GM23338 (cell line): ENCODE results near the gene BTK. TPM values are rescaled to one million over a fixed set of nuclear protein-coding genes. Genes with fewer than 3 reads are reported as not detected.

Experiments used
- ATAC-seq: fragments of 200-7000 bp; cut with Tn5 transposase; 3 replicates; pipeline ENCODE4 v1.9.1; 2020
- DNase-seq: peaks from one replicate; pipeline ENCODE4 v3.0.0-alpha.2; 2015; ENCODE audit warnings: low spot score
- H2AFZ ChIP-seq: fragments of 200-600 bp; sonication (generic); 2 replicates; pipeline ENCODE4 v1.8.0; 2016; ENCODE audit warnings: antibody characterized with exemption, mild to moderate bottlenecking, moderate library complexity
- H3F3A ChIP-seq: fragments of 200-600 bp; sonication (generic); replicated peaks from 2 replicates; pipeline ENCODE4 v1.8.0; 2017; ENCODE audit warnings: antibody characterized with exemption, mixed run types, low read depth
- H3K27ac ChIP-seq: fragments of 200-600 bp; sonication (generic); 2 replicates; pipeline ENCODE4 v1.6.1; 2016; ENCODE audit warnings: low read depth
- H3K27me3 ChIP-seq: fragments of 200-600 bp; sonication (generic); 2 replicates; pipeline ENCODE4 v1.8.0; 2016; ENCODE audit warnings: mild to moderate bottlenecking, mixed run types, moderate library complexity; ENCODE audit not compliant: insufficient read depth
- H3K36me3 ChIP-seq: fragments of 200-600 bp; sonication (generic); 2 replicates; pipeline ENCODE4 v1.8.0; 2016; ENCODE audit warnings: mild to moderate bottlenecking; ENCODE audit not compliant: insufficient read depth
- H3K4me1 ChIP-seq: fragments of 200-600 bp; sonication (generic); 2 replicates; pipeline ENCODE4 v1.8.0; 2016; ENCODE audit warnings: mild to moderate bottlenecking, moderate library complexity; ENCODE audit not compliant: insufficient read depth
- H3K4me2 ChIP-seq: fragments of 200-600 bp; sonication (generic); 2 replicates; pipeline ENCODE4 v1.7.1; 2017; ENCODE audit warnings: mixed run types
- H3K4me3 ChIP-seq: fragments of 200-600 bp; sonication (generic); 2 replicates; pipeline ENCODE4 v1.6.1; 2016; ENCODE audit warnings: mixed run types
- H3K79me2 ChIP-seq: fragments of 200-600 bp; sonication (generic); replicated peaks from 2 replicates; pipeline ENCODE4 v1.8.0; 2017; ENCODE audit warnings: mild to moderate bottlenecking; ENCODE audit not compliant: insufficient read depth
- H3K9me2 ChIP-seq: fragments of 200-600 bp; sonication (generic); 2 replicates; pipeline ENCODE4 v1.8.0; 2017; ENCODE audit not compliant: insufficient read depth
- H4K20me1 ChIP-seq: fragments of 200-600 bp; sonication (generic); replicated peaks from 2 replicates; pipeline ENCODE4 v1.8.0; 2017; ENCODE audit warnings: mild to moderate bottlenecking; ENCODE audit not compliant: insufficient read depth
- H3K27ac Mint-ChIP-seq: 2 replicates; pipeline ENCODE4 v1.8.0; 2020; ENCODE audit warnings: inconsistent platforms, mild to moderate bottlenecking, moderate library complexity, mixed read lengths
- H3K27me3 Mint-ChIP-seq: 3 replicates; pipeline ENCODE4 v1.8.0; 2022; ENCODE audit warnings: low read depth, mild to moderate bottlenecking, moderate library complexity, mixed read lengths, inconsistent platforms; ENCODE audit not compliant: insufficient read depth, poor library complexity
- H3K36me3 Mint-ChIP-seq: 3 replicates; pipeline ENCODE4 v1.8.0; 2021; ENCODE audit warnings: low read depth, mild to moderate bottlenecking, inconsistent platforms, moderate library complexity, mixed read lengths
- H3K4me1 Mint-ChIP-seq: 3 replicates; pipeline ENCODE4 v1.8.0; 2020; ENCODE audit warnings: mild to moderate bottlenecking, inconsistent platforms, mixed read lengths
- H3K4me3 Mint-ChIP-seq: 3 replicates; pipeline ENCODE4 v1.8.0; 2021; ENCODE audit warnings: moderate library complexity, mild to moderate bottlenecking, inconsistent platforms, mixed read lengths
- H3K9me3 Mint-ChIP-seq: 3 replicates; pipeline ENCODE4 v1.8.0; 2020; ENCODE audit warnings: moderate library complexity, mild to moderate bottlenecking, inconsistent platforms, mixed read lengths
- CREB1 ChIP-seq: fragments of 250-450 bp; sonication (Bioruptor Pico); IDR thresholded peaks from 2 replicates; pipeline ENCODE4 v1.5.0; 2020; ENCODE audit warnings: low read depth, mild to moderate bottlenecking, moderate library complexity
- CTCF ChIP-seq, 2 experiments: fragments of 200-600 bp in 1 of 2; sonication (generic) in 1 of 2; conservative IDR thresholded peaks; 2 replicates each; pipeline versions ENCODE4 v1.5.1 to v1.6.1; 2016 to 2017; ENCODE audit warnings: antibody characterized with exemption in 2 of 2, low read depth in 2 of 2, mild to moderate bottlenecking in 2 of 2, moderate library complexity in 1 of 2
- ETS1 ChIP-seq: IDR thresholded peaks from 2 replicates; pipeline ENCODE4 v1.6.1; 2016; ENCODE audit warnings: antibody characterized with exemption
- EZH2 ChIP-seq: fragments of 200-600 bp; sonication (generic); IDR thresholded peaks from one replicate; pipeline ENCODE4 v1.8.0; 2017; ENCODE audit warnings: antibody characterized with exemption, mild to moderate bottlenecking, low read depth; ENCODE audit not compliant: unreplicated experiment
- EZH2phosphoT487 ChIP-seq: fragments of 200-600 bp; sonication (generic); IDR thresholded peaks from one replicate; pipeline ENCODE4 v1.8.1; 2018; ENCODE audit warnings: antibody characterized with exemption; ENCODE audit not compliant: unreplicated experiment
- JUNB ChIP-seq: IDR thresholded peaks from one replicate; pipeline ENCODE4 v1.6.1; 2016; ENCODE audit warnings: antibody characterized with exemption; ENCODE audit not compliant: unreplicated experiment
- NANOG ChIP-seq: IDR thresholded peaks from 2 replicates; pipeline ENCODE4 v1.6.1; 2016; ENCODE audit warnings: antibody characterized with exemption, borderline replicate concordance
- POLR2AphosphoS5 ChIP-seq: IDR thresholded peaks from 2 replicates; pipeline ENCODE4 v1.6.1; 2016; ENCODE audit warnings: antibody characterized with exemption, low read depth
- REST ChIP-seq: IDR thresholded peaks from one replicate; pipeline ENCODE4 v1.6.1; 2018; ENCODE audit warnings: antibody characterized with exemption; ENCODE audit not compliant: unreplicated experiment
- STAT1 ChIP-seq: IDR thresholded peaks from one replicate; pipeline ENCODE4 v1.6.1; 2016; ENCODE audit warnings: antibody characterized with exemption; ENCODE audit not compliant: unreplicated experiment
- ZNF114 ChIP-seq: fragments of 250-450 bp; sonication (Bioruptor Pico); IDR thresholded peaks from 2 replicates; pipeline ENCODE4 v1.5.0; 2020; ENCODE audit warnings: mild to moderate bottlenecking, moderate library complexity
- ZNF331 ChIP-seq: fragments of 250-450 bp; sonication (Bioruptor Pico); IDR thresholded peaks from 2 replicates; pipeline ENCODE4 v1.5.0; 2020; ENCODE audit warnings: low read depth, mild to moderate bottlenecking, moderate library complexity
- ZNF462 ChIP-seq: fragments of 250-450 bp; sonication (Bioruptor Pico); IDR thresholded peaks from 2 replicates; pipeline ENCODE4 v1.5.0; 2020; ENCODE audit warnings: mild to moderate bottlenecking, moderate library complexity
- polyA plus RNA-seq: library from polyadenylated mRNA; unstranded; fragments of >200 nt; fragmentation: Nextera tagmentation; extraction: Ambion mirVana; gene quantifications from 2 replicates; pipeline ENCODE4 v1.2.1, GENCODE V29; 2016
- total RNA-seq: library from RNA; depleted of rRNA; stranded (reverse); fragments of >200 nt; shearing (Covaris generic); gene quantifications from 2 replicates; pipeline ENCODE4 v1.2.3, GENCODE V29; 2014

Gene BTK
- total and polyA plus RNA-seq, 2 experiments from 2014 or later: 0.19 to 0.31 TPM

GRCh38 chrX:101359966-101360365, 26.0 kb downstream of the BTK start:
- no peak for TF ChIP-seq ZNF331 (CRISPR knock-in tag)
- TF ChIP-seq STAT1: no peak
- TF ChIP-seq REST: no peak
- no peak for TF ChIP-seq JUNB
- TF ChIP-seq EZH2phosphoT487: no peak
- no peak for TF ChIP-seq EZH2
- no peak for TF ChIP-seq CREB1 (CRISPR knock-in tag)
- TF ChIP-seq NANOG: no peak
- no peak for TF ChIP-seq POLR2AphosphoS5
- TF ChIP-seq ZNF114 (CRISPR knock-in tag): no peak
- TF ChIP-seq CTCF (conservative IDR thresholded peaks at IDR 0.05; ENCODE audit: low read depth in 2 of 2): no peak
- TF ChIP-seq ETS1: no peak
- TF ChIP-seq ZNF462 (CRISPR knock-in tag): no peak
- no peak overlapping the region for H3K27ac Mint-ChIP-seq
- Histone ChIP-seq H3K27ac (no peak overlapping the region), H3K79me2 (no peaks in the 10 kb centered on the region), H2AFZ (no peak overlapping the region), H3K9me2 (no peaks in the 10 kb centered on the region), H3K4me2 (no peak overlapping the region), H3F3A (no peaks in the 10 kb centered on the region), H4K20me1 (no peaks in the 10 kb centered on the region), H3K36me3 (no peaks in the 10 kb centered on the region), H3K4me1 (no peaks in the 10 kb centered on the region), H3K4me3 (no peak overlapping the region), H3K27me3 (no peaks in the 10 kb centered on the region)
- no peaks in the 10 kb centered on the region for H3K27me3 Mint-ChIP-seq
- peaks cover 2% of the 10 kb centered on the region; the same call in 1 of the 3 replicates for H3K4me1 Mint-ChIP-seq
- DNase-seq: no peak
- H3K9me3 Mint-ChIP-seq: no peaks in the 10 kb centered on the region
- no peaks in the 10 kb centered on the region for H3K36me3 Mint-ChIP-seq
- no peak for ATAC-seq
- no peak overlapping the region for H3K4me3 Mint-ChIP-seq
